HepG2 (cell line): ENCODE results near the gene CCSER2.

Experiments
- ELF4 ChIP-seq: sonication (generic); formaldehyde crosslinking; IDR thresholded peaks from 2 replicates; pipeline ENCODE4 v1.5.0; 2020; ENCODE audit warnings: missing genetic modification reagents, mild to moderate bottlenecking, moderate library complexity, borderline replicate concordance
- HDAC2 ChIP-seq: sonication (generic); formaldehyde crosslinking; IDR thresholded peaks from 2 replicates; pipeline ENCODE4 v1.4.0; 2020; ENCODE audit warnings: missing genetic modification reagents
- JUND ChIP-seq: sonication (generic); formaldehyde crosslinking; IDR thresholded peaks from 2 replicates; pipeline ENCODE4 v1.8.0; 2022; ENCODE audit warnings: mild to moderate bottlenecking, missing genetic modification reagents
- NBN ChIP-seq: fragments of 450-650 bp; conservative IDR thresholded peaks from 2 replicates; pipeline ENCODE4 v1.6.1; 2017
- TAF1 ChIP-seq: sonication (generic); formaldehyde crosslinking; IDR thresholded peaks from 2 replicates; pipeline ENCODE4 v1.4.0; 2020; ENCODE audit warnings: missing genetic modification reagents
- ZBTB7A ChIP-seq: sonication (generic); formaldehyde crosslinking; IDR thresholded peaks from 2 replicates; pipeline ENCODE4 v1.8.0; 2022; ENCODE audit warnings: mild to moderate bottlenecking, missing genetic modification reagents
- ZNF224 ChIP-seq: sonication (generic); formaldehyde crosslinking; IDR thresholded peaks from 2 replicates; pipeline ENCODE4 v1.5.0; 2020; ENCODE audit warnings: mild to moderate bottlenecking, missing genetic modification reagents
- TF ChIP-seq, protein P1 (sequence below): sonication (generic); formaldehyde crosslinking; IDR thresholded peaks from 2 replicates; pipeline ENCODE4 v1.8.0; 2022; ENCODE audit warnings: mild to moderate bottlenecking, missing genetic modification reagents
- TF ChIP-seq, protein P2 (sequence below), 2 experiments: sonication (generic) in 1 of 2; formaldehyde crosslinking in 1 of 2; IDR thresholded peaks; 2 replicates each; pipeline versions ENCODE4 v1.5.1 to v1.6.1; 2011 to 2020; ENCODE audit warnings: borderline replicate concordance in 1 of 2, low read depth in 1 of 2, low read length in 1 of 2, mild to moderate bottlenecking in 1 of 2, missing genetic modification reagents in 1 of 2, moderate library complexity in 1 of 2

DNA sequence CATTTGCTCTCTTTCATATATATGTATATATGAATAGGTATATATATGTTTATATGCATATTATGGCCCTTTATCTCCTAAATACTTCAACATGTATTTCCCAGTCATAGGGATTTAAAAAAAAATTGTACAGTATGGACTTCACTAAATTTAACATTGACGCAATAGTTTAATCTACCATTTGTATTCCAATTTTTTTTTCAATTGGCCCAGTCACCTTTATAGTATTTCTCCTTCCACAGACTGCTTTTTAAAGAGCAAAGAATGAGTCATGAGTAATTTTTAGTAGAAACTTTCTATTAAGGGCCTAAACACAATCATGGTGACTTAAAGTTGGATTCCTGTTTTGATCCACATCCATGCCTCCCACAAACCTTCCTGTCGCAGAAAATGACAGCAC, 20.5 kb downstream of the CCSER2 start:
- TF ChIP-seq ZNF224: no peak
- TF ChIP-seq, protein P1, sequence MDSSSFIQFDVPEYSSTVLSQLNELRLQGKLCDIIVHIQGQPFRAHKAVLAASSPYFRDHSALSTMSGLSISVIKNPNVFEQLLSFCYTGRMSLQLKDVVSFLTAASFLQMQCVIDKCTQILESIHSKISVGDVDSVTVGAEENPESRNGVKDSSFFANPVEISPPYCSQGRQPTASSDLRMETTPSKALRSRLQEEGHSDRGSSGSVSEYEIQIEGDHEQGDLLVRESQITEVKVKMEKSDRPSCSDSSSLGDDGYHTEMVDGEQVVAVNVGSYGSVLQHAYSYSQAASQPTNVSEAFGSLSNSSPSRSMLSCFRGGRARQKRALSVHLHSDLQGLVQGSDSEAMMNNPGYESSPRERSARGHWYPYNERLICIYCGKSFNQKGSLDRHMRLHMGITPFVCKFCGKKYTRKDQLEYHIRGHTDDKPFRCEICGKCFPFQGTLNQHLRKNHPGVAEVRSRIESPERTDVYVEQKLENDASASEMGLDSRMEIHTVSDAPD (CRISPR knock-in tag): no peak
- TF ChIP-seq ZBTB7A: no peak
- TF ChIP-seq HDAC2 (CRISPR knock-in tag): no peak
- no peak for TF ChIP-seq TAF1 (CRISPR knock-in tag)
- no peak for TF ChIP-seq JUND
- TF ChIP-seq, protein P2, sequence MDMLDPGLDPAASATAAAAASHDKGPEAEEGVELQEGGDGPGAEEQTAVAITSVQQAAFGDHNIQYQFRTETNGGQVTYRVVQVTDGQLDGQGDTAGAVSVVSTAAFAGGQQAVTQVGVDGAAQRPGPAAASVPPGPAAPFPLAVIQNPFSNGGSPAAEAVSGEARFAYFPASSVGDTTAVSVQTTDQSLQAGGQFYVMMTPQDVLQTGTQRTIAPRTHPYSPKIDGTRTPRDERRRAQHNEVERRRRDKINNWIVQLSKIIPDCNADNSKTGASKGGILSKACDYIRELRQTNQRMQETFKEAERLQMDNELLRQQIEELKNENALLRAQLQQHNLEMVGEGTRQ (IDR thresholded peaks at IDR 0.05; ENCODE audit: low read depth, low read length): no peak
- TF ChIP-seq, protein P2 (CRISPR knock-in tag; IDR thresholded peaks at IDR 0.05; ENCODE audit: borderline replicate concordance): no peak
- TF ChIP-seq NBN: no peak
- no peak for TF ChIP-seq ELF4
